Stimulated activated CD4-positive, alpha-beta T cell treated with anti-CD3 and anti-CD28 coated beads, Interleukin-1b, Interleukin-23, amount 100 ng/mL, for 1 hour (primary cell): ENCODE data around the gene WNT5B.
A peak's percentile ranks its signal among the peaks of the same experiment; 100 is the strongest.

Experiments used
- DNase-seq, 2 donors: peaks; one replicate each; pipeline ENCODE4 v3.0.0-alpha.2; 2020; ENCODE audit warnings: low read depth in 2 of 2

The WNT5B gene

GRCh38 chr12:1650978-1651361, 21.9 kb downstream of the WNT5B start:
- DNase-seq, result no peak

DNA sequence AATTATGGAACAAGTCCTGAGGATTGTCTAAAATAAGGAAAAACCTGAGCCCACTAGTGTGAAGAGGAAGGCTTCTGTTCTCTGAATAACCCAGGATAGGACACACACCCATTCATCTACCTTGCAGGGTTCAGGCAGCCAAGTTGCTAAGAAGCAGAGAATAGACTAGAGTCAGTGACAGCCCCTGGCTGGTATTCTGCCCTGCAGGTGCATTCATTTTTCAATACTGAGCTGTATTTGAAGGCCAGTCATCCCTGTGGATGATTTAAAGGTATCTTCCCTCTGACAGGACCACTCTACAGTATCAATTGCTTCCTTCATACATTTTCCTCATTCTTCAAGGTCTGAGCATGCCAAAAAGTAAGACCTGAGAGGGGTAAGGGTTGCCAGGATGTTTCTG, 22.9 kb downstream of the WNT5B start:
- no peak for DNase-seq

DNA sequence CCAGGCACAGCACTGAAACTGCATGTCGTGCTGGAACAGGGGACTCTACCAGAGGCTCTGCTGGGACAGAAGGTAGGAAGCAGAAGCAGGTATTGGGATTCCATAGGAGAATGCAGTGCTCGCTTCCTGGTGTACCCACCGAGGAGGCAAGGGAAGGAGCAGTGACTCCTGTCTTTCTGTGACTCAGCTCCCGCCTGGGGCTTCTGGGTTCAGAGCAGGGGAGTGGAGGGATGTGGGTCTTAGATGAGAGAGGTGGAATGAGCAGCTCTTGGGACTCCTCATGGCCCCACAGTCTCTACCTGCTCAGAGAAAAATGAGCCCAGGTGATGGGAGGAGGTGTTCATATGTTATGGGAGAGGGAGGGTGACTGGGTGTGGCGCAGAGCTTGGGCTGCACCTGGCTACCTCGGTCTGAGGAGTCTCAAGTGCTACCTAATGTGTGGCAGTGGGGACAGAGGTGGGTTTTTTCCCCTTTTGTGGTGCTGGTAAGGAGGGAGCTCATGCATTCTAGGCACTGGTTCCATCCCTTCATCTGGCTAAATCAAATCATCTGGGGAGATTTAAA, 26.3 kb downstream of the WNT5B start:
- no peak for DNase-seq

GRCh38 chr12:1656902-1657301, 27.9 kb downstream of the WNT5B start:
- DNase-seq, result no peak

- no peak for DNase-seq
These were observed 28.7 kb downstream of the WNT5B start for GRCh38 chr12:1657688-1658087.

DNA sequence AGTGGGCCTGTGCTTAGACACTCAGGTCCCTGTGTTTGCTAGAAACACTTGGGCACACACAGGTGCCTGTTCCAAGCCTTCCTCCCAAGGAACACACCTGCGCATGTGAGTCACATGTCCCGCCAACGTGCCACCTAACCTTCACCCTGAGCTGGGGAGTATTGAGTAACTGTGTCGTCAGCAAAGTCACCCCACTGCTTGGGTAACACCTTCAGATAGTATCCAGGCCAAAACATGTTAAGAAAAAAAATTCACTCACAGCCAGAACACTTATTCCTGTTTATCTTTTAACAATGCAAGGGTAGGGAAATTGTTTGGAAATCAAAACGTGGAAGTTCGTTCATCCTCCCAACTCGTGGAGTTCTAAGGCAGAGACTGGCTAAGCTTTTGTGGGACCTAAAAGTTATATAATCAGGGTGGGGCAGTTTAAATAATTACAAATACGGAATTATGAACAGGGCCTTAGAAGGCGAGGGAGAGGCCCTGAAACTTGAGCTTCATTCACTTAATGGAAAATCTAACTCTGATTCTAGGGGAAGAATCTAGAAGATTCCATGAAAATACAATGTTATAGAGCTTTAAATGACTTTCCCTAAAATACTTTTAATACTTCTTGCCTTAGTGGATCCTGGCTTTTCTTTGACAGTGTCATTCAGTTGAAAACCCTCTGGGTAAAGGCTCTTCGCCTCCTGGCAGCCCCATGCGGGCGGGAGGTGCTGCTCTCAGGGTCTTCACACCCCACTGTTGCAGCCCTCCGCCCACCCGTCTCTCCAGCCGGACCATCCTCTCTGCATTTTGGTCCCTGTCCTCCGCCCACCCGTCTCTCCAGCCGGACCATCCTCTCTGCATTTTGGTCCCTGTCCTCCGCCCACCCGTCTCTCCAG, 31.5 kb downstream of the WNT5B start:
- DNase-seq, result peak in 1 of 2 donors; percentile 8

- peak; percentile 44 to 55 for DNase-seq
These were observed 32.7 kb downstream of the WNT5B start for GRCh38 chr12:1661553-1662335.

- no peak for DNase-seq
These were observed 33.9 kb downstream of the WNT5B start for GRCh38 chr12:1662761-1663439.

- no peak for DNase-seq
These were observed 34.6 kb downstream of the WNT5B start for GRCh38 chr12:1663440-1664132.

DNA sequence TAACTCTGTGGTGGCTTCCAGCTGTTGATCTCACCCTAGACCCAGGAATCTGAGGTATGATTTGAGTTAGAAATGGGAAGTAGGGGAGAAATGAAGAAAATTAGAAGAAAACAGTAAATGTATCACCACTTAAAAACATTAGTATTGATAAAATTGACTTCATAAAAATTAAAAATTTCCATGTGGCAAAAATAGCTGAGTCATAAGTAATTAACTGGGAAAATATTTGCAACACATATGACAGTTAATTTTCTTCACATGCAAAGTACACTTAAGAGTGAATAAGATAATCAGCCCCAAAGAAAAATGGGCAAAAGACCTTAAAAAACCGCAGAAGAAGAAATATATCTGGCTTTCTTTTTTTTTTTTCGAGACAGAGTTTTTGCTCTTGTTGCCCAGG, 36.3 kb downstream of the WNT5B start:
- DNase-seq, result no peak

DNA sequence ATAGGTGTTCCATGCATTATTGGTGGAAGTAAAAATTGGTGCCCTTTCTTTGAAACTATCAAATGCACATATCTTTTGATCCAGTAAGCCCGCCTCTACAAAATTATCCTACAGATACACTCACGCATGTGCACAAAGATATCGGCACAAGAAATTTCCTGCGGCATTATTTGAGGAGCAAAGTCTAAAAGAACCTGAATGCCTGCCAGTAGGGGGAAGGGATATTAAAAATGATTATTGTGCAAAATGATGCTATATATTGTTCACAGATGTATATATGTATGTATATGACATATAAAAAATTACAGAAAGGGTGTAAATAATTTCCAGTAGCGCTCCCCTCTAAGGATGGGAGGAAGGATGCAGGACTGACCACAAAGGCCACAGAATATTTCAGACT, 37.2 kb downstream of the WNT5B start:
- DNase-seq, result no peak

GRCh38 chr12:1666685-1667162, 37.7 kb downstream of the WNT5B start:
- DNase-seq, result no peak

DNA sequence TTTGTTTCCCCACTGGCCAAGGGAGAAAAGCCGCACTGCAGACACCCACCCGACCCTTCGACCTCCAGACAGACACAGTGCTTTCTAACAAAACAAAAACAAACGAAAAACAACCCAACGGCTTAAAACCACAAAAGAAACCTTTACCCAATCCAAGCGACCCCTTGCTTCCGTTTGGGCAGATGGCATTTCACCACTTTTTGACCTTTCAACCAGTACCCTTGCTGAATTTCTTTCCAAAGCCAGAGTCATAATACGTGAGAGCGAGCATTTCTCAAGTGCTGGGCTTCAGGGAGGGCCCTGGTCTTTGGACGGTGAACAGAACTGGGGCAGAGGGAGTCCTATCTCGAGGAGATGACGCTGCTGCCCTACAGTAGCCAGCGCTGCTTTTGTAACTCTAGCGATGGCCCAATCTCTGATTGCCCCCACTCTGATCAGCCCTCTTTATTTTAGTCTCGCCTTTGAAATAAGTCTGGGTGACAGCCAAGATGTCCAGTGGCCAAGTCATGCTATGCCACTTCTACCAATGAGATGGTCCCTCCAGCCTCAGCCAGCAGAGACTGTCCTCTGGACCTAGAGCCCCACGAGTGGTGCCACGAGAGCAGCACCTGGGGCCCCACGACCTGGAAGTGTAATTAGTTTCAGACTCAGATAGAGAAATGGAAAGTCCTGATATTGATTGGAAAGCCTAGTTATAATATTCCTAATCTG, 40.0 kb downstream of the WNT5B start:
- no peak for DNase-seq

GRCh38 chr12:1670358-1671268, 41.6 kb downstream of the WNT5B start:
- DNase-seq, result no peak

DNA sequence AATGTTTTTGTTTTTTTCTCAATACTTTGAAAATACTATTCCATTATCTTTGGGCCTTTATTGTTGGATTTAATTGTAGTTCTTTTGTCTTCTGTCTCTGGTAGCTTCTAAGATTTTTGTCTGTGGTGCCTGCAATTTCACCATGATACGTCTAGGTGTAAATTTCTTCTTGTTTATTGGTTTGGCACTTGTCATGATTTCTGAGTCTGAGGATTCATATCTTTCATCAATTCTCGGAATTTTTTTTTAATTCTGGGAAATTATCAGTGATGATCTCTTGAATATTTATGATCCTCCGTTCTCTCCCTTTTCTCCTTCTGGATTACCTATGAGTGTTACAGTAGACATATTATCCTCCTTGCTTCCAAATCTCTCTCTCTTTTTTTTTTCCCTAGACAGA, 47.0 kb downstream of the WNT5B start:
- DNase-seq, result no peak

GRCh38 chr12:1680804-1681492, 51.9 kb downstream of the WNT5B start:
- no peak for DNase-seq

- no peak for DNase-seq
These were observed 52.4 kb downstream of the WNT5B start for GRCh38 chr12:1681493-1681807.

DNA sequence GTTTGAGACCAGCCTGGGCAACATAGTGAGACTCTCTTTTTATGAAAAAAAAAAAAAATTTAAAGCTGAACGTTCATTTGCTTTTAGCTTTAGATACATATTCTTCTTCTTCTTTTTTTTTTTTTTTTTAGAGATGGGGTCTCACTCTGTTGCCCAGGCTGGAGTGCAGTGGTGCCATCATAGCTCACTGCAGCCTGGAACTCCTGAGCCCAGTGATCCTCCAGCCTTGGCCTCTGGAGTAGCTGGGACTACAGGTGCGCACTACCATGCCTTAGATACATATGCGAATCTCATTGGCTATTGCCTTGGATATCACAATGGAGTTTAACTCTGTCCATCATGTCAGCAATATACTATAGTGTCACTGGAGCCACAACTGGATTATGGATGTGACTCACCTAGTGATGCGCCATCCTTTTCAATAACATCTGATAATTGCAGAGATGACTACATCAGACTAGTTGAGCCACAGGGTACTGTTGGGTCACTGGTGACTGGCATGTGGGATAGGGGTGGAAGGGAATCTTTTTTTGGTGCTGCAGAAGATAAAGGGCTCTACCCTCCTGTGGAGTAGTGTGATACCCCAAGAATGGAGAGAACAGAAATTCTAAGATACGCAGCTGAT, 59.2 kb downstream of the WNT5B start:
- no peak for DNase-seq
